VCaP (cell line): ENCODE data around the gene SMG7.

Source experiments
- H3K27ac ChIP-seq: fragments of 450-650 bp; 2 replicates; pipeline ENCODE4 v1.5.1; 2017
- TF ChIP-seq, protein P1 (sequence below): fragments of 450-650 bp; conservative IDR thresholded peaks from 2 replicates; pipeline ENCODE4 v1.5.1; 2017; ENCODE audit warnings: mild to moderate bottlenecking, moderate library complexity

SMG7 gene

DNA sequence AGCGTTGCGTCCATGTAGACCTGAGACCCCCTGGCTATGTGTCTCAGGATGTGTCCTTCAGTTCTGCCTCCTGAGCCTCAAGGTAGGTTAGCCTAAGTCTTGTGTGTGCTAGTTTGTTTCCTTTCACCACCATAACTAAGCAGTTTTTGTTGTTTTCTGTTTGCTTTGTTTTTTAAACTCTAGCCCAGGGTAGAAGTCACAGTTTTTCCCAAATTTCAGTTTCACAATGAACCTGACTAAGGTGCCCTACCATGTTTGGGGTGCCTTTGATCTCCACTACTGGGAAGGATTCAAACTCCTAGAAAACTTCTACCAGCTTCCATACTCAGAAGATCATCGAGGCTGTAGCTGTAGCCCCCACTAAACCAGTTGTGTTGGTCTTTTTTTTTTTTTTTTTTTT is 14.8 kb upstream of the SMG7 start:
- TF ChIP-seq, protein P1, sequence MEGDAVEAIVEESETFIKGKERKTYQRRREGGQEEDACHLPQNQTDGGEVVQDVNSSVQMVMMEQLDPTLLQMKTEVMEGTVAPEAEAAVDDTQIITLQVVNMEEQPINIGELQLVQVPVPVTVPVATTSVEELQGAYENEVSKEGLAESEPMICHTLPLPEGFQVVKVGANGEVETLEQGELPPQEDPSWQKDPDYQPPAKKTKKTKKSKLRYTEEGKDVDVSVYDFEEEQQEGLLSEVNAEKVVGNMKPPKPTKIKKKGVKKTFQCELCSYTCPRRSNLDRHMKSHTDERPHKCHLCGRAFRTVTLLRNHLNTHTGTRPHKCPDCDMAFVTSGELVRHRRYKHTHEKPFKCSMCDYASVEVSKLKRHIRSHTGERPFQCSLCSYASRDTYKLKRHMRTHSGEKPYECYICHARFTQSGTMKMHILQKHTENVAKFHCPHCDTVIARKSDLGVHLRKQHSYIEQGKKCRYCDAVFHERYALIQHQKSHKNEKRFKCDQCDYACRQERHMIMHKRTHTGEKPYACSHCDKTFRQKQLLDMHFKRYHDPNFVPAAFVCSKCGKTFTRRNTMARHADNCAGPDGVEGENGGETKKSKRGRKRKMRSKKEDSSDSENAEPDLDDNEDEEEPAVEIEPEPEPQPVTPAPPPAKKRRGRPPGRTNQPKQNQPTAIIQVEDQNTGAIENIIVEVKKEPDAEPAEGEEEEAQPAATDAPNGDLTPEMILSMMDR, result no peak
- H3K27ac ChIP-seq, result no peak overlapping the region

DNA sequence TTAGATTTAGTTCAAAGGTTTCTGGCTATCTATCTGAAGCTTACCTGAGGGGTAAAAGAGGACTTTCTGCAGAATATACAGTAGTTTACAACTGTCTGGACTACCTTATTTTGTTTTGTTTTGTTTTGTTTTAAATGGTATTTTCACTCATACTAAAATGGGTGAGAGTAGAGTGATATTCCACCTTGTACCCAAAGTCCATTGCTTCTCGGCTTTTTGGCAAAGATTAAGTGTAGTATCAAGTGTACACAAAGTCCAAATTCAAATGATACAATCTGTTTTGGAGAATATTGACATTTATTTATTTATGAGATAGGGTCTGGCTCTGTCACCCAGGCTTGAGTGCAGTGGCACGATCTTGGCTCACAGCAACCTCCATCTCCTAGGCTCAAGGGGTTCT is 11.7 kb upstream of the SMG7 start:
- no peak overlapping the region for H3K27ac ChIP-seq
- TF ChIP-seq, protein P1, result no peak

DNA sequence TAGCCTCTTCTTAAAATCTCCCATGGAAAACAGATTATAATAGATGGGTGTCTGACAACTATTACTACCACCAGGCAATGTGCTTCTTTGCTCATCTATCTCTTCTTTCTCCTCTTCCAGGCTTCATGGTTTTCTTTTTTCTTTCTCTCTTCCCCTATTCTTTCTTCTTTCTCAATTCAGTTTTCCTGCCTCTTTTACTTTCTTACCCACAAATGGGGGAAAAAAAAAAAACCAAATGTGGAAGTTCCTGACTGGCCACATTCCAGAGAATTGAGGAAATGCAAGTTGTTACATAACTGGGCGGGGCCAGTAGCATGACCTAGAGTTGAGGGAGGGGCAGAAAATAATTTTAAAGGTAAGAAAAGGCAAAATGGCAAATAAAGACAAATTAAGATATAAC is 10.9 kb upstream of the SMG7 start:
- H3K27ac ChIP-seq, result no peak overlapping the region
- TF ChIP-seq, protein P1, result no peak

DNA sequence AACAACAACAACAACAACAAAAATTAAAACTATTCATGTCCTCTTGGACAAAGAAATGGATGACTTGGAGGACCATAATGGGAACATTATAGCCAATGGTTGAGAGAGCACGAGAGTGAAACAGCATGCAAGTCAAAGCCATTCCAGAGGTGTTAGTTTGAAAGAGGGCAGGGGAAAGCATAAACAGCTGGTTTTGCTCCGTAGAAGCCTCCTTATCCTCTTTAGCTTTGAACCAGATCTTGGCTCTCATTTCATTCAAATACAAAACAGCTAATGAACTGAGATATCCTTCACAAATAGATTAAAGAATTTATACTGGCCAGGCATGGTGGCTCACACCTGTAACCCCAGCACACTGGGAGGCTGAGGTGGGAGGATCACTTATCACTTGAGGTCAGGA is 8.7 kb upstream of the SMG7 start:
- TF ChIP-seq, protein P1, result no peak
- no peak overlapping the region for H3K27ac ChIP-seq

DNA sequence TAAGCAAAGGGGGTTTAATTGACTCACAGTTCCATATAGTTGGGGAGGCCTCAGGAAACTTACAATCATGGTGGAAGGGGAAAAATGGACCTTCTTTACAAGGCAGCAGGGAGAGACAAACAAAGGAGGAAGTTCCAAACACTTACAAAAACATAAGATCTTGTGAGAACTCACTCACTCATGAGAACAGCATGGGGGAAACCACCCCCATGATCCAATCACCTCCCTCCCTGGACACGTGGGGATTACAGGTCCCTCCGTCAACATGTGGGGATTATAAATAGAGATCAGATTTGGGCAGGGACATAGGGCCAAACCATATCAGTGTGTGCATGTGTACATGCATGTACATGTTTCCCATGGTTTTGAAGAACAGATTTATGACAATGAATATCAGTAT is 5.5 kb upstream of the SMG7 start:
- TF ChIP-seq, protein P1, result no peak
- no peak overlapping the region for H3K27ac ChIP-seq

DNA sequence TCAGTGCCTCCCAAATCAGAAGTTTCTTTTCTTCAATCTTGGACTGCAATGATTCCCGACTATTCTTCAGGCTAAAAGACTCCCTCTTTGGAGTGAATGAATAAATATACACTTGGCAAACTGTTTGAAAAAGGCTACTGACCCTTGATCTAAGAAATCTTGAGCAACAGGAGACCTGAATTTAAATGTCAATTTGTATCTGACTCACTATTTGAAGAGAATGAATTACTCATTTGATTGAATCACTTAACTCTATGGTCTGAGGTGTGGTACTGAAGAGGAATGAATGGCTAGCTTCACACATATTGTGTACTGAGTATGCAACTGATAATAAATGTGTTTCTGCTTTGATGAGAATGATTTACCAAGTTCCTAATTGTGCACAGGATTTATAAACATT is 4.6 kb upstream of the SMG7 start:
- H3K27ac ChIP-seq, result no peak overlapping the region
- TF ChIP-seq, protein P1, result no peak

DNA sequence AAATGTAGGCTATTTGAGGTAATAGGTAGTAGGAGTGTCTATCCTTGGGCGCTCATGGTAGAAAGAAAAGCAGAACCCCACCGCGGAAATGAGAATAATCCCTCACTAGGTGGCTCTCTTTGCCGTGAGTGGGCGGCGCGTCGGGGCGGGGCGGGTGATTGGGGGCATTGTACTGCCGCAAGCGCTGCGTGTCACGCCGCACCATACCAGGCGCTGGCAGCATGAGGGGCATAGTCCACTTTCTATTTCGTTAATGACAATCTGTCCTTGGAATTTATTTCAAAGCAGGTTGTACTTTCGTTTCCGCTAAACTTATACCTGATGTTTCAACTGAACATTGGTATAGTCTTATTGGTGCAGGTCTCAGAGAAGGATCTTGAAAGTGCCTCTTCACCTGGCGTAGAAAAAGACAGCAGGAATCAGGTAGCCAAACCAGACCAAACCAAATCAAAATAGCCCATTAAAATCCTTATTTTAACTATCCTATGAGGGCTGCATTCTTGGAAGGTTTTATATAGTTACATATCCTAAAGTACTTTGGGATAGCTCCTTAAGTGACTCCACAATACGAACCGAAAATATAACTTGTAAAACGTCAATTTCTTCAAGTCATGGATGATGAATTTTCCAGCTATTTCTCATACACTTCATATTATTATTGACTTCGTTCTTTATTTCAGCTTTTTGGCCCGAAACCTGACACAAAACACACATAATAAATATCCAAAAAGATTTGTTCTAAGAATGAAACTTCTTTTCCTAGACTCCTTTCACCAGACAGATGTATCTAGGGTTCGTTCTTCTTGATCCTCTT is 1.9 kb upstream of the SMG7 start:
- TF ChIP-seq, protein P1, result peak; percentile 73
- peak overlapping the region; percentile 93 for H3K27ac ChIP-seq
